ENCODE data around the gene ZSCAN9. TPM values are rescaled to one million over a fixed set of nuclear protein-coding genes. Genes with fewer than 3 reads are reported as not detected.

The ZSCAN9 gene
- total and polyA plus RNA-seq, 2 of the 13 experiments (the other 11 are each of a cell fraction or from before 2014, with no cell fraction given), result 14.6 to 17.8 TPM

- TF ChIP-seq PRDM10 (CRISPR knock-in tag; IDR thresholded peaks at IDR 0.05; ENCODE audit: low read depth) (no peak), MAFF (IDR thresholded peaks at IDR 0.05; ENCODE audit: low read depth, low read length) (peak; percentile 52)
Observed at GRCh38 chr6:28240471-28240870, 15.4 kb downstream of the ZSCAN9 start (continued).

- Histone ChIP-seq H3K9ac (ENCODE audit: insufficient read depth, low read depth, low read length) (no peak overlapping the region), H3K4me2 (ENCODE audit: low read depth, low read length) (no peak overlapping the region), H3K4me1 (ENCODE audit: insufficient read depth, low read length) (no peaks in the 10 kb centered on the region), H3K36me3 (replicated peaks in 1 of 2; ENCODE audit: control insufficient read depth in 1 of 2, insufficient read depth in 2 of 2, low read length in 2 of 2) (peaks cover 12 to 37% of the 10 kb centered on the region in 2 experiments), H3K4me3 (replicated peaks in 1 of 3; ENCODE audit: insufficient read depth in 1 of 3, low read depth in 2 of 3, low read length in 3 of 3) (no peak overlapping the region), H3K79me2 (ENCODE audit: insufficient read depth, low read length) (no peaks in the 10 kb centered on the region), H4K20me1 (ENCODE audit: insufficient read depth, low read length) (no peaks in the 10 kb centered on the region), H3K27me3 (ENCODE audit: control insufficient read depth in 1 of 2, insufficient read depth in 2 of 2, low read length in 2 of 2) (no peaks in the 10 kb centered on the region), H3K27ac (ENCODE audit: extremely low read length, insufficient read depth, low read length) (no peak overlapping the region), H2AFZ (ENCODE audit: low read length) (no peak overlapping the region), H3K9me3 (ENCODE audit: low read length) (no peaks in the 10 kb centered on the region)
- ChIA-PET POLR2A (no interaction called here), CTCF (ENCODE audit: low intra/inter-chr PET ratio, low total read pairs) (no interaction called here)
- intact Hi-C loops (cut with micrococcal nuclease; ENCODE audit: unreplicated experiment) (no loop called here), in situ Hi-C loops (cut with HindIII; ENCODE audit: extremely low pct_ligation_motif_present, low pct_unique_long_range_greater_than_20kb) (no loop called here)
- DNase-seq (ENCODE audit: low spot score) (no peak), ATAC-seq (no peak), FAIRE-seq (no peak)
- 100% methylated on average over 3 of the region's 3 CpGs for WGBS (ENCODE audit: low lambda C conversion rate)
- BruUV-seq (replicated peaks), result no TSS peak
- no peak for TF ChIP-seq ARID4A (CRISPR knock-in tag; IDR thresholded peaks at IDR 0.05; ENCODE audit: borderline replicate concordance)
- TF ChIP-seq MAFF (IDR thresholded peaks at IDR 0.05; ENCODE audit: low read depth, low read length), result peak; percentile 63
- TF ChIP-seq MAFK (conservative IDR thresholded peaks at IDR 0.05 in 1 of 2, IDR thresholded peaks at IDR 0.05 in 1 of 2; ENCODE audit: low read length in 2 of 2), result peak; percentile 16 to 64; a peak in 2 of 4 replicates
- TF ChIP-seq CTCF (CRISPR knock-in tag; IDR thresholded peaks at IDR 0.05), result no peak
Observed at GRCh38 chr6:28243946-28244345, 18.9 kb downstream of the ZSCAN9 start.
